HG03025 (cell line): Measurements from ENCODE around the gene PRDM13.
"Not testable (repeated sequence)": the region's sequence is repeated elsewhere in the genome, so short reads cannot be mapped to it uniquely, and the experiment has no call there.

Source experiments
- ATAC-seq: cut with Tn5 transposase; IDR thresholded peaks from one replicate; pipeline ENCODE4 v1.9.1; 2021; ENCODE audit warnings: mild to moderate bottlenecking, moderate library complexity; ENCODE audit not compliant: unreplicated experiment, low FRiP score

The PRDM13 gene

DNA sequence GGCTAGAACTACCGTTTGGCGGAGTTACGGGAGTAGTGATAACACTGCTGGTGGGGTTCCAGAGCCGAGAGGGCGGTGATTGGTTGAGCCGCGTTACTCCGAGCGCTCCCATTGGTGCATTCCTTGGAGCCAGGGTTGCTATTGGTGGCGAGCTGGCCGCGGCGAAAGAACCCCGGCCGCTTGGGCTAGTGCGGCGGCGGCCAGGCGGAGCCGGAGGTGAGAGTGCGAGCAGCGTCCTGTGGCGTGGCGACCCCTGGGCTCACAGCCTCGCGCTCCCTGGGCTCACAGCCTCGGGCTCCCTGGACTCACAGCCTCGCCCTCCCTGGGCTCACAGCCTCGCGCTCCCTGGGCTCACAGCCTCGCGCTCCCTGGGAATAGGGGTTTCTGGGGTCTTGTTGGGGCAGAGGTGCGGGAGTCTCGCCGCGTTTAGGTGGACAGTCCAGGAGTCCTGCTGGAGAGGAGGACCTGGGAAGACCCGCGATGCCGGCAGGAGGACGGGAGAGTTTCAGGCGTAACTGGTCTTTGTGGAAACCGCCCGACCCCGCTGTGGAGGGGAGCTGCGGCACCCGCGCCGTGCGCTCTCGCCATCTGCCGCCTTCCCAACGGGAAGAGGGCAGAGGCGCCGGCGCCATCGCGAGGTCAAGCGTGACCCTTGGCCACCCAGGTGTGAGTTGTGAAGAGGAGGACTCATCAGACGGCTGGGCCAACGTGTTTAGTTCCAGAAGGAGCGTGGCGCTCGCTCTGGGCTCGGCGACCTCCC lies 12.2 kb downstream of the PRDM13 start:
- no peak for ATAC-seq

DNA sequence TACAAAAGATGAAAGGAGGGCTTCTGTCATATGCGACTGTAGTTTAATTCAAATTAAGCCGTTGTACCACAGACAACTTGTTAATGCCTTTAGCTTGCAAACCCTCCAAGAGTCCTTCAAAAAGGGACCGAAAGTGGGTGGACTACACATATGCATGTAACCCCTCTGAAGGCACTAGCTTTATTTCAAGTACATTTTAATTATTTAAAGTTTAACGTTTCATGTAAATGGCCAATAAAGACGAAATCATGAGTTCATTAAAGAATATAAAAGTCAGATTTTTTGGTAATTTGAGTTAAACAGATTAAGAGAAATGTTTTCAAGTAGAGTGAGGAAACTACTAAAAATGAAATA lies 12.8 kb downstream of the PRDM13 start:
- ATAC-seq = no peak

- not testable (repeated sequence) for ATAC-seq
Observed at GRCh38 chr6:99622044-99622443, 15.4 kb downstream of the PRDM13 start.

- ATAC-seq = no peak
Observed at GRCh38 chr6:99629293-99629692, 22.7 kb downstream of the PRDM13 start.

GRCh38 chr6:99637629-99638028 lies 31.0 kb downstream of the PRDM13 start:
- ATAC-seq = no peak

GRCh38 chr6:99638358-99638757 lies 31.7 kb downstream of the PRDM13 start:
- not testable (repeated sequence) for ATAC-seq

GRCh38 chr6:99641270-99641669 lies 34.6 kb downstream of the PRDM13 start:
- ATAC-seq = no peak

DNA sequence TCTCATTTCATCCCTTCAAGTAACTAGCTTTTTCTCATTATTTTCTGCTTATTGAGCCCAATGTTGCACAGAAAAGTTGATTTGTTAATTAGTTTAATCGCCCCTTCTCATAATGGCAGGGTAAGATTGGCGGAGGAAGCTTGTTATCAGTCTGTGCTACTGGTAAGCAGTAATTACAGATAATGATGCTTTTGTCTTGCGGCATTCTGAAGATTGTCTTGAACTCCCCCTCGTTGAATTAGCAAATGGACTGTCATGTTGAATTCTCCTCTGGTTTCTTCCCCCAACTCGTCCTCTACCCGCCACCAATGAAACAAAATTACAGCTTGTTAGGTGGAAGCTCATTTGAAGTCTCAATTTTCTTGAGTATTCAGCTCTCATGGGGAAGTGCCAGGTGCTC lies 39.4 kb downstream of the PRDM13 start:
- no peak for ATAC-seq

GRCh38 chr6:99650091-99650571 lies 43.5 kb downstream of the PRDM13 start:
- not testable (repeated sequence) for ATAC-seq

GRCh38 chr6:99660206-99660605 lies 53.6 kb downstream of the PRDM13 start:
- no peak for ATAC-seq

DNA sequence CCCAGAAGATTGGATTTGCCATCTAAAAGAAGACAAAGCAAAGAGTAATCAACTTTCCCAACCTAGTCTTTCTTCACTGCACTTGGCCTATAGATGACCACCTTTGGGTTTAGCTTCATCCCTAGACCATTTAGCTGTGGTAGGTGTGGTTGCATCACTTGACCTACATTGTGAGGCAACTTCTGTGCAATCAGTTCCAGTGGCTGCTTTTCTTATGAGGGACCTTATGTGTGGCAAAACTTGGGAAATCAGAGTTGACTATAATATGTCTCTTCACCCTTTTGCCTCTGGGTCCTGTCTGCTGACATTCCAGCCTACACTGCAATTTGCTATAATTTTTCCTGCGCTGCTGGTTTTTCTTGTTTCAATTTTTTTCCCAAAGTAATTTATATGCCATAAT lies 55.2 kb downstream of the PRDM13 start:
- ATAC-seq = no peak

DNA sequence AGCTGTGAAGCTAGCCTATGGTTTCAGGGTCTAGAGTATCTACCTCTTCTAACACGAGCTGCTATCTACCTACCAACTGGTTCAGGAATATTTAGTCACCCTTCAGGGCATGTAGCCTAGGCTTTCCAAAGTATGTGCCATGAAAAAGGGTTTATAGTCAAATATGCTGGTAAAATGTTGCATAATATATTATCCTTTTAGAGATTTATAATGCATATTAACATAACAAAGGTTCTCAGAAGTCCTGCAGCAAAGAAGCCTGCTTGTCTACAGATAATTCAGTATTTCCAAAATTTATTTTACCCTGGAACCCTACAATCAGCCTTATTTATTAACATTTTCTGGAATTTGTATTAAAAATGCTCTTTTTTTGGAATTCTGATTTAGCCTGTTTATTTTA lies 56.0 kb downstream of the PRDM13 start:
- ATAC-seq = no peak
